HG03095 (cell line): ENCODE measurements around the gene BICDL1.
A peak's percentile ranks its signal among the peaks of the same experiment; 100 is the strongest.

Experiments
- ATAC-seq: cut with Tn5 transposase; IDR thresholded peaks from one replicate; pipeline ENCODE4 v1.9.1; 2021; ENCODE audit warnings: moderate library complexity; ENCODE audit not compliant: unreplicated experiment

The BICDL1 gene

GRCh38 chr12:120078868-120079267 lies 89.8 kb downstream of the BICDL1 start:
- no peak for ATAC-seq

GRCh38 chr12:120079411-120080400 lies 90.7 kb downstream of the BICDL1 start:
- ATAC-seq = no peak

GRCh38 chr12:120081641-120082040 lies 92.6 kb downstream of the BICDL1 start:
- no peak for ATAC-seq

GRCh38 chr12:120085920-120086645 lies 97.0 kb downstream of the BICDL1 start:
- no peak for ATAC-seq

GRCh38 chr12:120086801-120087621 lies 98.0 kb downstream of the BICDL1 start:
- peak; percentile 94 for ATAC-seq

GRCh38 chr12:120089105-120089504 lies 100.1 kb downstream of the BICDL1 start:
- ATAC-seq = no peak

- no peak for ATAC-seq
Measured at GRCh38 chr12:120089796-120090195, 100.8 kb downstream of the BICDL1 start.

- ATAC-seq = no peak
Measured at GRCh38 chr12:120090206-120090605, 101.2 kb downstream of the BICDL1 start.

GRCh38 chr12:120090626-120091295 lies 101.7 kb downstream of the BICDL1 start:
- ATAC-seq = no peak

- ATAC-seq = no peak
Measured at GRCh38 chr12:120091371-120092090, 102.5 kb downstream of the BICDL1 start.

- no peak for ATAC-seq
Measured at GRCh38 chr12:120092551-120093335, 103.7 kb downstream of the BICDL1 start.

GRCh38 chr12:120093336-120093591 lies 104.2 kb downstream of the BICDL1 start:
- no peak for ATAC-seq

- ATAC-seq = no peak
Measured at GRCh38 chr12:120093592-120094355, 104.7 kb downstream of the BICDL1 start.

- no peak for ATAC-seq
Measured at GRCh38 chr12:120094485-120094884, 105.4 kb downstream of the BICDL1 start.

GRCh38 chr12:120095331-120095730 lies 106.3 kb downstream of the BICDL1 start:
- ATAC-seq = no peak

GRCh38 chr12:120095736-120096135 lies 106.7 kb downstream of the BICDL1 start:
- ATAC-seq = no peak

- no peak for ATAC-seq
Measured at GRCh38 chr12:120096671-120097202, 107.7 kb downstream of the BICDL1 start.

- no peak for ATAC-seq
Measured at GRCh38 chr12:120098756-120099470, 109.9 kb downstream of the BICDL1 start.
